Endodermal cell (in vitro differentiated cells): ENCODE measurements around the gene SYNCRIP. TPM values are rescaled to one million over a fixed set of nuclear protein-coding genes. Genes with fewer than 3 reads are reported as not detected.

ENCODE experiments used
- DNase-seq: peaks from one replicate; pipeline ENCODE4 v3.0.0-alpha.2; 2017
- H3K27ac ChIP-seq: 2 replicates; pipeline ENCODE4 v1.5.1; 2013; ENCODE audit warnings: mild to moderate bottlenecking, low read depth, low read length, moderate library complexity
- H3K27me3 ChIP-seq: 2 replicates; pipeline ENCODE4 v1.6.1; 2013; ENCODE audit warnings: mild to moderate bottlenecking, low read length, moderate library complexity; ENCODE audit not compliant: insufficient read depth, control insufficient read depth, poor library complexity, severe bottlenecking
- H3K36me3 ChIP-seq: 2 replicates; pipeline ENCODE4 v1.7.0; 2013; ENCODE audit warnings: mild to moderate bottlenecking, low read length, moderate library complexity; ENCODE audit not compliant: control insufficient read depth, insufficient read depth
- H3K4me1 ChIP-seq: one replicate; pipeline ENCODE4 v1.7.0; 2013; ENCODE audit warnings: low read length; ENCODE audit not compliant: control insufficient read depth, insufficient read depth
- H3K4me3 ChIP-seq: 2 replicates; pipeline ENCODE4 v1.5.1; 2013; ENCODE audit warnings: mild to moderate bottlenecking, low read length, moderate library complexity
- H3K9ac ChIP-seq: 2 replicates; pipeline ENCODE4 v1.6.1; 2013; ENCODE audit warnings: mild to moderate bottlenecking, low read length, moderate library complexity; ENCODE audit not compliant: poor library complexity, severe bottlenecking; ENCODE audit errors: extremely low read depth
- H3K9me3 ChIP-seq: 2 replicates; pipeline ENCODE4 v1.6.1; 2013; ENCODE audit warnings: mild to moderate bottlenecking, low read length, moderate library complexity; ENCODE audit not compliant: control insufficient read depth
- H3K27ac Mint-ChIP-seq: 2 replicates; pipeline ENCODE4 v1.8.0; 2020; ENCODE audit warnings: mixed read lengths
- H3K27me3 Mint-ChIP-seq: 2 replicates; pipeline ENCODE4 v1.8.0; 2021; ENCODE audit warnings: mild to moderate bottlenecking, mixed read lengths; ENCODE audit not compliant: insufficient read depth
- H3K36me3 Mint-ChIP-seq: 2 replicates; pipeline ENCODE4 v1.8.0; 2020; ENCODE audit warnings: low read depth, mixed read lengths
- H3K4me1 Mint-ChIP-seq: 2 replicates; pipeline ENCODE4 v1.8.0; 2020; ENCODE audit warnings: mixed read lengths
- H3K4me3 Mint-ChIP-seq: 2 replicates; pipeline ENCODE4 v1.8.0; 2020; ENCODE audit warnings: mild to moderate bottlenecking, moderate library complexity, mixed read lengths
- H3K9me3 Mint-ChIP-seq: 2 replicates; pipeline ENCODE4 v1.8.0; 2020; ENCODE audit warnings: mild to moderate bottlenecking, mixed read lengths
- CTCF ChIP-seq: fragments of 200-600 bp; sonication (generic); conservative IDR thresholded peaks from 2 replicates; pipeline ENCODE4 v1.5.0; 2021; ENCODE audit warnings: antibody characterized with exemption, mild to moderate bottlenecking
- WGBS, 2 experiments: methylation state at CpG; one replicate each; pipeline versions ENCODE4 v1.1.5 to v1.1.7; 2013; ENCODE audit warnings: missing lambda C conversion rate in 2 of 2, mixed read lengths in 1 of 2; ENCODE audit not compliant: insufficient coverage in 1 of 2, insufficient read length in 1 of 2; 5-methylcytosine and 5-hydroxymethylcytosine counted together
- total RNA-seq, 2 donors: library from RNA; stranded (reverse); fragmentation: NEBNext Ultra II Directional in 1 of 2; extraction: Animal tissue kit (Norgen Biotek cat#: 25700) in 1 of 2; gene quantifications; 2 replicates in 1 of 2; 3 replicates in 1 of 2; pipeline ENCODE4 v1.2.1, GENCODE V29; 2021

SYNCRIP gene
- total RNA-seq, 2 donors from 2014 or later: 121 to 123 TPM

- Mint-ChIP-seq H3K9me3 (peaks cover 7% of the 10 kb centered on the region), H3K4me1 (peaks cover 27% of the 10 kb centered on the region), H3K4me3 (peak overlapping the region; percentile 97), H3K27ac (peak overlapping the region; percentile 99), H3K36me3 (peaks cover 44% of the 10 kb centered on the region), H3K27me3 (no peaks in the 10 kb centered on the region)
- H3K9me3 ChIP-seq: peaks cover 13% of the 10 kb centered on the region
- peak; percentile 28 for TF ChIP-seq CTCF
- H3K9ac ChIP-seq: peak overlapping the region; percentile 99
- H3K4me3 ChIP-seq: peak overlapping the region; percentile 99
- H3K27me3 ChIP-seq: no peaks in the 10 kb centered on the region
- peak; percentile 78 for DNase-seq
- H3K4me1 ChIP-seq: no peaks in the 10 kb centered on the region
- H3K36me3 ChIP-seq: peaks cover 41% of the 10 kb centered on the region
- peak overlapping the region; percentile 100 for H3K27ac ChIP-seq
- 0% methylated on average over 23 to 85 of the region's 85 CpGs for WGBS, 2 experiments
Observed at GRCh38 chr6:85641897-85642773, 551 bp downstream of the SYNCRIP start.

- no peaks in the 10 kb centered on the region for H3K4me1 ChIP-seq
- peaks cover 13% of the 10 kb centered on the region for H3K9me3 ChIP-seq
- H3K4me1 Mint-ChIP-seq: peaks cover 27% of the 10 kb centered on the region
- peak; percentile 51 for DNase-seq
- H3K27ac ChIP-seq: no peak overlapping the region
- H3K27me3 ChIP-seq: no peaks in the 10 kb centered on the region
- peak overlapping the region; percentile 97 for H3K4me3 Mint-ChIP-seq
- no peak for TF ChIP-seq CTCF
- H3K27ac Mint-ChIP-seq: peak overlapping the region; percentile 99
- no peaks in the 10 kb centered on the region for H3K27me3 Mint-ChIP-seq
- H3K4me3 ChIP-seq: peak overlapping the region; percentile 99
- peaks cover 48% of the 10 kb centered on the region for H3K36me3 ChIP-seq
- 0% methylated on average over 8 to 14 of the region's 14 CpGs for WGBS, 2 experiments
- peak overlapping the region; percentile 99 for H3K9ac ChIP-seq
- H3K9me3 Mint-ChIP-seq: peaks cover 6% of the 10 kb centered on the region
- H3K36me3 Mint-ChIP-seq: peaks cover 50% of the 10 kb centered on the region
Observed at GRCh38 chr6:85641522-85641896, 1.2 kb downstream of the SYNCRIP start.

GRCh38 chr6:85640821-85641220, 1.9 kb downstream of the SYNCRIP start:
- Histone ChIP-seq H3K27me3 (no peaks in the 10 kb centered on the region), H3K27ac (no peak overlapping the region), H3K36me3 (peaks cover 54% of the 10 kb centered on the region), H3K4me1 (no peaks in the 10 kb centered on the region), H3K4me3 (peak overlapping the region; percentile 99), H3K9me3 (peaks cover 12% of the 10 kb centered on the region), H3K9ac (peak overlapping the region; percentile 99)
- Mint-ChIP-seq H3K4me1 (peaks cover 27% of the 10 kb centered on the region), H3K27me3 (no peaks in the 10 kb centered on the region), H3K9me3 (peaks cover 6% of the 10 kb centered on the region), H3K27ac (peak overlapping the region; percentile 12), H3K36me3 (peaks cover 55% of the 10 kb centered on the region), H3K4me3 (peak overlapping the region; percentile 97)
- no peak for TF ChIP-seq CTCF
- 56 to 73% methylated on average over 3 of the region's 3 CpGs for WGBS, 2 experiments
- DNase-seq: no peak
